ENCODE data around the gene EHD2. TPM values are rescaled to one million over a fixed set of nuclear protein-coding genes. Genes with fewer than 3 reads are reported as not detected.

EHD2 gene
- total and polyA plus RNA-seq, 2 of the 4 experiments (the other 2 are of a cell fraction): 35.3 to 181 TPM

GRCh38 chr19:47713046-47714021, at the start of gene EHD2 (continued):
- TF ChIP-seq CTCF (conservative IDR thresholded peaks at IDR 0.05; ENCODE audit: low read depth, low read length) (peak; percentile 97), MAZ (IDR thresholded peaks at IDR 0.05; ENCODE audit: borderline replicate concordance, low read depth, low read length) (peak; percentile 99), POLR2A (IDR thresholded peaks at IDR 0.05; ENCODE audit: low read depth, low read length) (peak; percentile 93), RAD21 (IDR thresholded peaks at IDR 0.05; ENCODE audit: low read length) (peak; percentile 95), RCOR1 (IDR thresholded peaks at IDR 0.05; ENCODE audit: insufficient replicate concordance, low read length) (no peak), NFE2L2 (IDR thresholded peaks at IDR 0.05; ENCODE audit: low read depth, low read length) (no peak)

All from IMR-90 (cell line).